Activated T-cell treated with anti-CD3 and anti-CD28 coated beads, Interleukin-2, amount 50 U/mL, for 72 hours (primary cell): ENCODE results near the gene FGD6. TPM values are rescaled to one million over a fixed set of nuclear protein-coding genes. Genes with fewer than 3 reads are reported as not detected.

Experiments used
- ATAC-seq, 2 donors: fragments of 150-1000 bp; cut with Tn5 transposase; replicated peaks in 1 of 2; 2 replicates each; pipeline ENCODE4 v1.10.0; 2021; ENCODE audit warnings: moderate library complexity in 2 of 2, mild to moderate bottlenecking in 1 of 2
- DNase-seq, 2 donors: peaks; one replicate each; pipeline ENCODE4 v3.0.0; 2021 to 2022; ENCODE audit warnings: mixed read lengths in 1 of 2
- H3K27ac Mint-ChIP-seq: one replicate; pipeline ENCODE4 v1.8.0; 2022; ENCODE audit warnings: mild to moderate bottlenecking, moderate library complexity, mixed read lengths
- H3K27me3 Mint-ChIP-seq: one replicate; pipeline ENCODE4 v1.8.0; 2022; ENCODE audit warnings: low read depth, mixed read lengths
- H3K36me3 Mint-ChIP-seq, 2 donors: one replicate each; pipeline ENCODE4 v1.8.0; 2022; ENCODE audit warnings: mixed read lengths in 2 of 2, mild to moderate bottlenecking in 1 of 2; ENCODE audit not compliant: insufficient read depth in 2 of 2
- H3K4me1 Mint-ChIP-seq: one replicate; pipeline ENCODE4 v1.8.0; 2022; ENCODE audit warnings: low read depth, mixed read lengths
- H3K4me3 Mint-ChIP-seq, 2 donors: one replicate each; pipeline ENCODE4 v1.8.0; 2022; ENCODE audit warnings: mild to moderate bottlenecking in 2 of 2, mixed read lengths in 2 of 2, moderate library complexity in 2 of 2
- H3K9me3 Mint-ChIP-seq, 2 donors: one replicate each; pipeline ENCODE4 v1.8.0; 2022; ENCODE audit warnings: mixed read lengths in 2 of 2
- total RNA-seq, 2 donors: library from RNA; stranded (reverse); gene quantifications; one replicate each; pipeline ENCODE4 v1.2.3, GENCODE V29; 2022

Gene FGD6
- total RNA-seq, 2 donors from 2014 or later: 1.2 to 2.0 TPM

DNA sequence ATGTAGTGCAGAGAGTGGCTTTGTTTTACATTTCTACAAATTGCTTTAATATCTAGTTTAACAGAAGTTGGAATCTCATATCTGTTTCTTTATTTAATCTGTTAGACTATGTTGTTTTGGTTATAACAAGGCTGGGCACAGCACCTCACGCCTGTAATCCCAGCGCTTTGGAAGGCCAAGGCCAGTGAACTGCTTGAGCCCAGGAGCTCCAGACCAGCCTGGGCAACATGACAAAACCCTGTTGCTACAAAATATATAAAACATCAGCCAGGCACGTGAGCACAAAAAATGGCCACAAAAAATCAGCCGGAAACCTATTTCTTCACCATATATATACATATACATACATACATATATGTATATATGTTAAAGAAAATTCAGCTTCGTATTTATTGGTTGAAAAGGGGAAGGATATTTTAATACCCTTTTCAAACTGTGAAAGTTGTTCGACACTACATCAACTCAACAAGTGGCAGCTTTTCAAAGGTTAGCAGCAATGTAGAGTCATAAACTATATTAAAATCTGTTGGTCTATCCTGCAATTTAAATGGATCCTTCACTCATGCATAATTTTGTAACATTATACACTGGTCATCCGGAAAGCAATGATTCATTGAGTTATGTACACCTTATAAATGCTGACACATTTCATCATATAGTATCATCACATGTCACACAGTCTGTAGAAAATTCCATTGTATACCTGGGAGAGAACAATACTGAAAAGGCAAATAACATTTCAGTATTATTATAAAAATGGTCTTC is 151.0 kb downstream of the FGD6 start:
- Mint-ChIP-seq H3K4me3 (no peak overlapping the region), H3K36me3 (peaks cover 5 to 7% of the 10 kb centered on the region in 2 donors)
- no peak for ATAC-seq

DNA sequence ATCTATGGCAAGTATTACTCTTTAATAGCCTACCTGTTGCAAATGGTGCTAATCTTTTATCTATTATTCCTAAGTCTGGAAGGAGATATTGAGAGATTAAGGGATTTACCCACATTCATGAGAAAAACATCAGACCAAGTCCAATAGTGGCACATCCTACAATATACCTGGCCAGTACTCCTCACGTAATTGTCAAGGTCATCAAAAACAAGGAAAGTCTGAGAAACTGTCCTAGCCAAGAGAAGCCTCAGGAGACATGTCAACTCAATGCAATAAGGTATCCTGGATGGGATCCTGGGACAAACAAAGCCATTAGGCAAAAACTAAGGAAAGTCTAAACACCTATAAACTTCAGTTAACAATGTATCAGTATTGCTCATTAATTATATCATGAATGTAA is 156.3 kb downstream of the FGD6 start:
- DNase-seq (no peak), ATAC-seq (no peak)
- Mint-ChIP-seq H3K9me3 (no peaks in the 10 kb centered on the region), H3K4me1 (no peaks in the 10 kb centered on the region), H3K27ac (no peak overlapping the region), H3K4me3 (no peak overlapping the region), H3K36me3 (peaks cover 3 to 11% of the 10 kb centered on the region in 2 donors), H3K27me3 (no peaks in the 10 kb centered on the region)

More for the DNA sequence above, 151.0 kb downstream of the FGD6 start:
- Mint-ChIP-seq H3K9me3 (no peaks in the 10 kb centered on the region), H3K27ac (no peak overlapping the region), H3K4me1 (peaks cover 13% of the 10 kb centered on the region), H3K27me3 (no peaks in the 10 kb centered on the region)
- no peak for DNase-seq

- Mint-ChIP-seq H3K4me3 (no peak overlapping the region), H3K9me3 (no peaks in the 10 kb centered on the region), H3K36me3 (peaks cover 3 to 11% of the 10 kb centered on the region in 2 donors), H3K27me3 (no peaks in the 10 kb centered on the region), H3K4me1 (no peaks in the 10 kb centered on the region), H3K27ac (no peak overlapping the region)
- ATAC-seq (no peak), DNase-seq (no peak)
Measured at GRCh38 chr12:95059984-95060383, 157.3 kb downstream of the FGD6 start.

DNA sequence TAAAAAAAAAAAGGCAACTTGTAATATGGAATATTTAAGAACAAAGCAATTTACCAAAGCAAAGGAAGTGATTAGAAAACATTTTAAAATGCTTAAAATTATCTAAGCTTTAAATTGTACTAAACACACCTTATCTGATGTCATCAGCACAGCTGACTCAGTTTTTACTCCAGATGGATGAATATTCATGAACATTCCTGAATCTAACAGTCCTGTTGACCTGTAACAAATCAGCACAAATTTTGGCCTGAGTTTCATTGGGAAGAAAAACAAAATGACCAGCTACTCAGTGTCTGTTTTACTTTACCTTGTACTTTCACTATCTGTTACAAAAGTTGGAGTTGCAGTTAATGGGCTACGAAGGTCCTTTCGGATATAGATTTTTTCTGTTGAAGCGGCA is 159.8 kb downstream of the FGD6 start:
- ATAC-seq: no peak
- Mint-ChIP-seq H3K4me1 (no peaks in the 10 kb centered on the region), H3K4me3 (no peak overlapping the region), H3K9me3 (no peaks in the 10 kb centered on the region), H3K27me3 (no peaks in the 10 kb centered on the region), H3K27ac (no peak overlapping the region), H3K36me3 (peaks cover 1 to 13% of the 10 kb centered on the region in 2 donors)
- no peak for DNase-seq

- DNase-seq (no peak), ATAC-seq (no peak)
- H3K27me3 Mint-ChIP-seq: no peaks in the 10 kb centered on the region
- no peaks in the 10 kb centered on the region for H3K4me1 Mint-ChIP-seq
- H3K27ac Mint-ChIP-seq: no peak overlapping the region
- no peaks in the 10 kb centered on the region for H3K9me3 Mint-ChIP-seq
- H3K4me3 Mint-ChIP-seq: no peak overlapping the region
- peaks cover 2 to 8% of the 10 kb centered on the region in 2 donors for H3K36me3 Mint-ChIP-seq
Measured at GRCh38 chr12:95055057-95055456, 162.2 kb downstream of the FGD6 start.

DNA sequence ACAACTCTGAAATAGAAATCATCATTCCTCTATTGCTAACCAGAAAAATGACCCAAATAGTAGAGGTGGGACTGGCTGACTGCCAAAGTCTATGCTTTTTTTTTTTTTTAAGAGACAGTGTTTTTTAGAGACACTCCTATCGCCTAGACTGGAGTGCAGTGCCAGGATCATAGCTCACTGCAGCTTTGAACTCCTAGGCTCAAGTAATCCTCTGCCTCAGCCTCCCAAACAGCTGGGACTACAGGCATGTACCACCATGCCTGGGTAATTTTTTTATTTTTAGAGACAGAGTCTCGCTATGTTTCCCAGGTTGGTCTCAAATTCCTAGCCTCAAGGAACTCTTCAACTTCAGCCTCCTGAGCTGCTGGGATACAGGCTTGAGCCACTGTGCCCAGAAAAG is 163.1 kb downstream of the FGD6 start:
- Mint-ChIP-seq H3K9me3 (no peaks in the 10 kb centered on the region), H3K4me1 (no peaks in the 10 kb centered on the region), H3K27ac (no peak overlapping the region), H3K36me3 (peaks cover 2 to 8% of the 10 kb centered on the region in 2 donors), H3K4me3 (no peak overlapping the region), H3K27me3 (no peaks in the 10 kb centered on the region)
- DNase-seq (no peak), ATAC-seq (no peak)

GRCh38 chr12:95051241-95051640 is 166.0 kb downstream of the FGD6 start:
- Mint-ChIP-seq H3K4me3 (no peak overlapping the region), H3K36me3 (peaks cover 2 to 10% of the 10 kb centered on the region in 2 donors), H3K4me1 (no peaks in the 10 kb centered on the region), H3K27ac (no peak overlapping the region), H3K9me3 (no peaks in the 10 kb centered on the region), H3K27me3 (no peaks in the 10 kb centered on the region)
- ATAC-seq (no peak), DNase-seq (no peak)

- H3K27ac Mint-ChIP-seq: no peak overlapping the region
- ATAC-seq (no peak), DNase-seq (no peak)
- H3K4me1 Mint-ChIP-seq: peaks cover 24% of the 10 kb centered on the region
- no peaks in the 10 kb centered on the region for H3K27me3 Mint-ChIP-seq
- no peak overlapping the region for H3K4me3 Mint-ChIP-seq
- H3K9me3 Mint-ChIP-seq: no peaks in the 10 kb centered on the region
- H3K36me3 Mint-ChIP-seq: peaks cover 5 to 12% of the 10 kb centered on the region in 2 donors
Measured at GRCh38 chr12:95037906-95038305, 179.4 kb downstream of the FGD6 start.

- no peak overlapping the region for H3K27ac Mint-ChIP-seq
- H3K4me1 Mint-ChIP-seq: peaks cover 24% of the 10 kb centered on the region
- DNase-seq: no peak
- peaks cover 5 to 6% of the 10 kb centered on the region in 2 donors for H3K36me3 Mint-ChIP-seq
- ATAC-seq: no peak
- no peaks in the 10 kb centered on the region for H3K27me3 Mint-ChIP-seq
- H3K4me3 Mint-ChIP-seq: no peak overlapping the region
- H3K9me3 Mint-ChIP-seq: no peaks in the 10 kb centered on the region
Measured at GRCh38 chr12:95034750-95035149, 182.5 kb downstream of the FGD6 start.

Other genes with a start within 250 kb of the FGD6 start
- 100 to 1,000 TPM; 118 to 142 TPM for gene NDUFA12, start 213.8 kb downstream of the FGD6 start, total RNA-seq
- gene NR2C1, start 143.8 kb downstream of the FGD6 start, total RNA-seq: 10 to 100 TPM; 37.6 to 38.7 TPM
- gene VEZT, start 340 bp upstream of the FGD6 start, total RNA-seq: 10 to 100 TPM; 49.0 to 61.5 TPM